OCI-M1 (cell line): ENCODE results near the gene PFN3.
A peak's percentile ranks its signal among the peaks of the same experiment; 100 is the strongest.
"Not testable (repeated sequence)": the region's sequence is repeated elsewhere in the genome, so short reads cannot be mapped to it uniquely, and the experiment has no call there.

Source experiments
- DNase-seq: peaks from one replicate; lab custom pipeline; 2025; lab: John Stamatoyannopoulos, UW

PFN3 gene

DNA sequence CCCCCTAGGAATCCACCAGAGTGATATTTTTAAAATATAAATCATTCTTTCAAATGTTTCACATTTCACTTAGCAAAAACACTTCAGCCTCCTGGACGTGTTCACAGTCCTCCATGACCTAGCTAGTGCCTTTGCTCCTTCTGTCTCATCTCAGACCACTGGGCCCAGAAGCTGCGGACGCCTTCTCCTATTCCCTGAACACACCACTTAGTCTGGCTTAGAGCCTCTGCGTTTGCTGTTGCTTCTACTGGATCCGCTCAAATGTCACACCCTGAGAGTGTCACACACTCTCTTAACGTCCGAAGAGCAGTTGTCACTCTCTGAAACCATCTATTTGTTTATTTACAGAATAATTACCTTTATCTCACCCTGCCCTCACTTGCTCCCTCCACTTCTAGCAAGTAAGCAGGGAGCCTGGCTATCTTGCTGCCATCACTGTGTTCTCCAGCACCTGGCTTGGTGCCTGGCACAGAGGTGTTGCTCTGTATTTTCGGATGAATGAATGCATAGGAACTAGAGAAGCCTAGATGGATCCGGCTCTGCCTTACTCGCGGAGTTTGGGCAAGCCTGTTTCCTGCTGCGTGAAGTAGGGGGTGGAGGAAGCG is 24.8 kb upstream of the PFN3 start:
- no peak for DNase-seq

DNA sequence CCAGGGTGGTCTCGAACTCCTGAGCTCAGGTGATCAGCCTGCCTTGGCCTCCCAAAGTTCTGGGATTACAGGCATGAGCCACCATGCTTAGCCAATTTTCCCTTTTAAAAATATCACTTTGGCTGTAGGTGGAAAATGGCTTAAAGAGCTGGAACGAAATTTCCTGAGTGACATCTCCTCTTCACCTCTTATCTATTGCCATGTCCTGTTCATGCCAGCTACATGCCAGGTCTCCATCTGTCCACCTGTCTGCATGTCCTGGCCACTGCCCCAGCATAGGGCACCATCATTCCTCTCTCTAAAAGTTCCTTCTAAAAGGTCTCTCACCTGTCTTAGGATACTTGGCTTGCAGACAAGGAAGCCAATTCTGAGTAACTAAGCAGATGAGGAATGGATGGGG is 23.2 kb upstream of the PFN3 start:
- DNase-seq, result no peak

DNA sequence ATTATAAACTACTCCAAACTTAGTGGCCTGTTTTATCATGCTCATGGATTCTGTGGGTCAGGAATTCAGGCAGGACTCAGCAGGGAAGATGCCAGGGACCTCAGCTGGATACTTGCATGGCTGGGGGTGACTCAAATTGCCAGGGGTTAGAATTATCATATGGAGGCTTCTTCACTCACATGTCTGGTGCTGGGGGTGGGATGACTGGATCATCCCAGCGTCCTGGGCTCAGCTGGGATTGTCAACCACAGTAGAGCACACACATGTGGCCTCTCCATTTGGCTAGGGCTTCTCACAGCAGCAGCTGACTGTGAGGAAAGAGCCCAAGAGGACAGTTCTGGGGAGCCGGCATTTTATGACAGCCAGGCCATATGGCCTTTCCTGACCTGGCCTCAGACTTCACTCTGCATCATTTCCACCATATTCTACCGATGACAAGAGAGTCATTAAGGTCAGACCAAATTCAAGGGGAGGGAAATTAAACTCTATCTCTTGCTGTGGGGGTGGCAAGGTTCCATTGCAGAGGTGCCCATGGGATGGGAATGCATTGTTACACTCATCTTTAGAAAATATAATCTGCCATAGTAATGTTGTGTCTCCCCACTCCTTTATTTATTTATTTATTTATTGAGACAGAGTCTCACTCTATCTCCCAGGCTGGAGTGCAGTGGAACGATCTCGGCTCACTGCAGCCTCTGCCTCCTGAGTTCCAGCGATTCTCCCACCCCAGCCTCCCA is 20.8 kb upstream of the PFN3 start:
- DNase-seq, result no peak

DNA sequence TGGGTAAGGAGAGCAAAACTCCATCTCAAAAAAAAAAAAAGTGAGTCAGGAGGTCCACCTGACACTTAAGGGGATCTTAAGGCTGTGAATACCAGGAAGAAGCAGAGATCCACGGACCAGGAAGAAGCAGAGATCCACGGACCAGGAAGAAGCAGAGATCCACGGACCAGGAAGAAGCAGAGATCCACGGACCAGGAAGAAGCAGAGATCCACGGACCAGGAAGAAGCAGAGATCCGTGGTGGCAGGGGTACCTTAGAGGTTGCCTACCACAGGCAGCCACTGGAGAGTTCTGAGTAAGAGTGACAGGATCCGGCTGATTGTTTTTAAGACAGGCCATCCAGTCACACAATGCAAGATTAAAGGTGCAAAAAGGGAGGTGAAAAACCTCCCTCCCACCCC is 20.0 kb upstream of the PFN3 start:
- DNase-seq, result not testable (repeated sequence)

DNA sequence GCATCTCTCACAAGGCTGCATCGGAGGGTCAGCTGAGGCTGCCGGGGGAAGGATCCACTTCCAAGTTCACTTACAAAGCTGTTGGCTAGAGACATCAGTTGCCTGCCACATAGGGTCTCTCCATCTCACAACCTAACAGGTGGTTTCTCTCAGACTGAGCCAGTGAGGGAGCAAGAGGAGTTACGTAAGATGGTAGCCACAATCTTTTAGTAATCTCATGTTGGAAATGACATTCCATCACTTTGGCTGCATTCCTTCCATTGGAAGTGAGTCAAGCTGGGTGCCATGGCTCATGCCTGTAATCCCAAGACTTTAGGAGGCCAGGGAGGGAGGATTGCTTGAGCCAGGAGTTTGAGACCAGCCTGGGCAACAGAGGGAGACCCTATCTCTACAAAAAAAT is 18.6 kb upstream of the PFN3 start:
- no peak for DNase-seq

DNA sequence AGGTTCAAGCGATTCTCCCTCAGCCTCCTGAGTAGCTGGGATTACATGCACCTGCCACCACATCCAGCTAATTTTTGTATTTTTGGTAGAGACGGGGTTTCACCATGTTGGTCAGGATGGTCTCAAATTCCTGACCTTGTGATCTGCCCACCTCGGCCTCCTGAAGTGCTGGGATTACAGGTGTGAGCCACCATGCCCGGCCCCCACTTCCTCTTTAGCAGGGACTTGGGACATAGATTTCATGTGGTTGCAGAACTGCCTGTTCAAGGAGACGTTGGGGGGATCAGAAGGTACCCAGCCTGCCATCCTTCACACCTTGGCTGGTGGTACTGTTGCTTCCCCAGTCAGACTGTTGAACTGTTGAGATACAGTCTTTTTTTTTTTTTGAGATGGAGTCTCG is 16.6 kb upstream of the PFN3 start:
- DNase-seq, result not testable (repeated sequence)

DNA sequence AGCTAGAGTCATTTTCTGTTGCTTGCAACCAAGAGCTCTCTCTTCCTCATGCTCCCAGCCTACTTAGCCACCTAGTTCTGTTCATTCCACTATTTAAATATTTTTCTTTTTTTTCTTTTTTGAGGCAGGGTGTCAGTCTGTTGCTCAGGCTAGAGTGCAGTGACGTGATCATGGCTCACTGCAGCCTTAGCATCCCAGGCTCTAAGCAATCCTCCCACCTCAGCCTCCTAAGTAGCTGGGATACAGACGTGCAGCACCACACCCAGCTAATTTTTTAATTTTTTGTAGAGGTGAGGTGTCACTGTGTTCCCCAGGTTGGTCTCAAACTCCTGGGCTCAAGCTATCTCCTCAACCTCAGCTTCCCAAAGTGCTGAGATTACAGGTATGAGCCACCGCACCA is 14.0 kb upstream of the PFN3 start:
- no peak for DNase-seq

DNA sequence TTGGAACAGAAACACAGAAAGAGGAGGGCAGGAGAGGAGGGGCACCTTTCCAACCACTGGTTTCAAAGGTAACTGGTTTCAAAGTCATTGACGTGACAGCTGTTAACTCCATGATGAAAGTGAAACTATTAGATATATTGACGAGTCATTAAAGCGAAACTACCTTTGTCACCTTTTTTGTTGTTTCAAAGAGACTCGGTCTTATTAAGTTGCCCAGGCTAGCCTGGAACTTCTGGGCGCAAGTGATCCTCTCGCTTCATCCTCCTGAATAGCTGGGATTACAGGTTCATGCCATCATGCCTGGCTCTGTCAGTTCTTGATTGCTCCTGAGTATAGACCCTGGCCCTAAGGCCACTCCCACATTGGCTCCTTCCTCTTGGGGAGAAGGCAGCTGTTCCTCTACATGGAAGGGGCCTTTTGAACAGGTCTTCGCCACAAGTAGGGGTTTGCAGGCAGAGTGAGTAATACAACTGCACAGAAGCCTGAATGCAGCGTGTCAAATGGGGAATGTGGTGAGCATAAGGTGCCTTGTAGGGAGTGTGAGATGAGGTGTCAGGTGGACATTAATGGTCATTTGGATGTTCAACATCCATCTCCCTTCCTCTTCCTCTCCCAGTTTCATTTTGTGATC is 12.3 kb upstream of the PFN3 start:
- no peak for DNase-seq

DNA sequence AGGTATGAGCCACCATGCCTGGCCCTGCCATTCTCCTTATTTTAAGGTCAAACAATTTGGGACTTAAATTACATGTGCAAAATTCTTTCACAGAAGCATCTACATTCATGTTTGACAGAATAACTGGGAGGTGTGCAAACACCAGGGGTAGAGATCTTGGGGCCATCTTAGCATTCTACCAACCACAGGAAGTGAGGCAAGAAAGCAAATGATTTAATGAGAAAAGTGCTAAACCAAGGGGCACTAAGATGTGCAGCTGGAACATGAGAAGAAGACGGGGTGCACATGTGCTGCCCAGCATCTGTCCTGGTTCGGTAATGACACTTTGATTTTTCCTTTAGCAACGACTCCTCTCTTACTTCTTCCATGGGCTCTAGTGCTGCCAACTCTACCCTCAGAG is 10.1 kb upstream of the PFN3 start:
- DNase-seq, result no peak

DNA sequence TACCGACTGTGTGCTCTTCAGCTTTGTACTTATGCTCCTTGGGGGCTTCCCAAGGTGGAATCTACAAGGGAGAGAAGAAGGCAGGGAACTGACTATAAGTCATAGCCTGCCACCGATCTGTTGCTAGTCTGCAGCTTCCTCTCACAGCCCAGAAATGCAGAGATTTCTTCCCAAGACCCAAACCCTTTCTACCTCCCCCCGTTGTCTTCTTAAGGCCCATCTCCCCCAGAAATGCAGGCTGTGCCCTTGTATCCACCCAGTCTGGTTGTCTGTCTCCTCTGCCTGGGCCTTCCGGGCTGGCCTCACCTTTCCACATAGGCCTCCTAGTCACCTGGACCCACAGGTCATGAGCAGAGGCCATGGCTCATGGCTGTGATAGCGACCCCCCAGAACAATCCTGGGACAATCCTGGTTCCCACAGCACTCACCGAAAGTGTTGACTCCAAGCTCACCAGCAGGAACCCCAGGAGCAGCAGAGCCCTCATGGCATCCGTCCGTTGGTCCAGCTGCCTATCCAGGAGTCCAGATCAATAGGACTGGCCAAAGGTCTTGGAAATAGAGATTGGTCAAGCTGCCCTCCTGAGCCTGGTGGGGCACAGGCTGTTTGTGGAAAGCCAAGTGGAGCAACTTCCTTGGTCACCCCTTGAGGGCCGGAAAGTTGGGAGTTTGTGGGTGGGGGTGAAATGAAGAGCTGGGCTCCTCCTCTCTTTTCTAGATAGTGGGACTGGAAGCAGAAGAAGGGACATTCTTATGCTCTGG is 8.8 kb upstream of the PFN3 start, which contains the start of gene F12:
F12 (minus strand) TSS at position 522 of the 759 bp plus-strand sequence; CDS start at position 485, 37 bp downstream.
- no peak for DNase-seq

DNA sequence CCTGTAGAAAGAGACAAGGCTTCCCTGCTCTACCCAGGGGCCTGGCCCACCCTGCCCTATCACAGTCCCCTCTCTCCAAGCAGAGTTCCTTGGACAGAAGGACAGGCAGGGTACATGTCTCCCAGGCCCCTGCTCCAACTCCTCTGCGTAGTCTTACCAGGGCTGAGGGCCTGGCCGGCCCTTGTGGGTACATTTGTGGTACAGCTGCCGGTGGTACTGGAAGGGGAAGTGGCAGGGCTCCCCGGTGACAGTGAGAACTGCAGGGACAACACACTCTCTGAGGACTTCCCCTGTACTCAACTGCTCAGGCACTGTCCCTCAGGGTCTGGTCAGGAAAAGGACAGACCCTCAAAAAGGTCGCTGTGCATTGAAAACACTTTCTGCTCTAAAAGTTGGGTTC is 5.3 kb upstream of the PFN3 start:
- DNase-seq, result no peak

DNA sequence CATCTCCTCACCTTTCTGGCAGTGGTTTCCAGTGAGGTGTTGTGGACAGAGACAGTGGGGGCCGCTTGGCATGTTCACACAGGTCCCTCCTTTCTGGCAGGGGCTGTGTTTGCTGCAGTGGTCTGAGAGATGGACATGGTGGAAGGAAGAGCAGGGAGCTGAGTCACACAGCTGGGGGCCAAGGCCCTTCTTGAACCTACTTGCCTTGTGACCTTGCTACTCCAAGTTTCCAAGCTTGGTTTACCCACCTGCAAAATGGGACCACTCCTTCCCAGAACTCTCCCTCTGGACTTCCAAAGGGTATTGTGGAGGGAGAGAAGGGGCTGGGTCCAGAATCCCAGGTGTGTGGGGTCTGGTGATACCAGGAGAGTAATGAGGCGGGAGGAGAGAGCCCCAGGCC is 4.9 kb upstream of the PFN3 start:
- no peak for DNase-seq

DNA sequence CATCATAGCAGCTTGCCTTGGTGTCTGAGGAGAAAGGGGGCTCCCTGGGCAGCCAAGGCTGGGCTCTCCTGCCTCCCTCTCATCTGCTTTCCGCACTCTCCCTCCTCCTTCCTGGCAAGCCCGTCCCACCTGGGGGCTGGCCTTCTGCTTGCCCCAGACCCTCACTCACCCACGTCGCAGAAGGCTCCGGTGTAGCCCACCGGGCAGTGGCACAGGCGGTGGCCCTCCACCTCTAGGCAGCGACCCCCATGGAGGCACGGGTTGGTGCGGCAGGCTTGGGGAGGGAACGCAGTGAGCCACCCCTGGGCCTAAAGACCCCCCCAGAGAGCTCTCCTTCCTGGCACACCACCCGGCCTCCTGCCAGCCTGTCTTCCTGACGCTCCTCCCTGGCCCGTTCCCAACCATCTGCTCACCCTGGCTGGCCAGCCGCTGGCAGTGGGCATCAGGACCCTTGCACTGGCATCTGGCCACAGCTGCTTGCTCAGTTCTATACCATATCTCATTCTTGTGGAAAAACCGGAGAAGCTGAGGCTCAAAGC is 4.2 kb upstream of the PFN3 start:
- DNase-seq, result no peak

DNA sequence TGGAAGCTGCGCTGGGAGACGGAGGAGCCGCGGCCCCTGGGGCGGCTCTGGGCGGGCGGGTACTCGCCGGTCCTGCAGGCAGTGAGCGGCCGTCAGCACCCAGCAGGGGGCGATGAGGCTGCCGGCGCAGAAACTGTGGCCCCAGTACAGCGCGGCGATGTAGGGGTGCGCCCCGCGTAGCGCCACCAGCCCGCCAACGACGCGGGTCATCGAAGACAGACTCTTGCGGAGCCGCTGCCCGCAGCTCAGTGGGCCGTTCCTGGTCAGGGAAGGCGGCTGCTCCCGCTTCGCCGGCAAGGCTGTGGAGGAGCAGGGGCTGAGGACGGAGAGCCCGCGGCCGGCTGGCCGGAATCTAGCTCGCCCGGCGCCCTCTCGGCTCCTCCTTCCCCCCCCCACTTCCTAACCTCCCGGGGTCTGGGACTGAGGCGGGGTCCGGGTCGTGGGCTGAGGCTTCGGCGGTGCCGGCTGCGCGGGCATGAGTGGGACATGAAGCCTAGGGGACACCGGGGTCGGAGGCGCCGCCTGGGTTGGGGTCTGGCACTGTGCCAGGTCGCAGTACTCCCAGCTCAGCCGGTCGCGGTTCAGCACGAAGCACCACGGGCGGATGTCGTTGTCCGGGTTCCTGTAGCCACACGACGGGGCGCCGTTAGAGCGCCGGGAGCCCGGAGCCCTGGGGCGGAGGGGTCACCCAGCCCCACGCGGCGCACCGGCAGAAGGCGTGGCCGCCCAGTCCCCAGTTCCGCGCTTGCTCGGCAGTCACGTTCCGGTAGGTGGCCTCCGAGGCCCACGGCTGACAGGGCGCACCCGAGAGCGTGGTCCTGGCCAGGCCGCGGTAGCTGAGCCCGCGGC is 3.6 kb upstream of the PFN3 start:
- peak; percentile 91 for DNase-seq

DNA sequence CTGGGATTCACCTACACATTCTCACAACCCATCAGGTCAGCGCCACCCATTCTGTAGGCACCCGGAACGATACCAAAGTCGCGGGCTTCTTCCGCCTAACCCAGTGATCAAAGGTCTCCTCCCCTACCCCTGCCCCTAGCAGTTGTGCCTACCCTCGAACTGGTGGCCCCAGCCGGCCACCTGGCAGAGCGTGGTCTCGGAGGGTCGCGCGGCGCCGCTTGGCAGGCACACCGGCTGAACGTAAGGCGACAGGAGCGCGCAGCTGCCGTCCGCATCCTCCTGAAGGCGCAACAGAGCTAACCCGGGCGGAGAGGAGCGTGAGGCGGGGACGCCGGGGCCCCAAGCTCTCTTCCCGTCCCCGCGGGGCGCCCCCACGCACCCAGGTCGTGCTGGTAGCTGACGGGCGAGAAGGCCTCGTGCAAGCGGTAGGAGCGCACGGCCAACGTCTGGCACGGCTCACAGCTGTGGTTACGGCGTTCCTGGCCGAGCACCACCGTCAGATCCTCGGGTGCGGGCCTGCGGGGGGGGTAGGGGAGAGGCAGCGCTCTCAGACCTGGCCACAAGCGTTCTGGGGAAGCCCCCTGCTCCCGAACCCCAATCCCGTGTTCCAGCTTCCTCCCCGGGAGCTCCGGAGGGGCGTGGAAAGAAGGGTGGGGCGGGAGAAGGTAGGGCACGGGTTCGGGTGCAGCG is 2.8 kb upstream of the PFN3 start:
- peak; percentile 64 for DNase-seq

DNA sequence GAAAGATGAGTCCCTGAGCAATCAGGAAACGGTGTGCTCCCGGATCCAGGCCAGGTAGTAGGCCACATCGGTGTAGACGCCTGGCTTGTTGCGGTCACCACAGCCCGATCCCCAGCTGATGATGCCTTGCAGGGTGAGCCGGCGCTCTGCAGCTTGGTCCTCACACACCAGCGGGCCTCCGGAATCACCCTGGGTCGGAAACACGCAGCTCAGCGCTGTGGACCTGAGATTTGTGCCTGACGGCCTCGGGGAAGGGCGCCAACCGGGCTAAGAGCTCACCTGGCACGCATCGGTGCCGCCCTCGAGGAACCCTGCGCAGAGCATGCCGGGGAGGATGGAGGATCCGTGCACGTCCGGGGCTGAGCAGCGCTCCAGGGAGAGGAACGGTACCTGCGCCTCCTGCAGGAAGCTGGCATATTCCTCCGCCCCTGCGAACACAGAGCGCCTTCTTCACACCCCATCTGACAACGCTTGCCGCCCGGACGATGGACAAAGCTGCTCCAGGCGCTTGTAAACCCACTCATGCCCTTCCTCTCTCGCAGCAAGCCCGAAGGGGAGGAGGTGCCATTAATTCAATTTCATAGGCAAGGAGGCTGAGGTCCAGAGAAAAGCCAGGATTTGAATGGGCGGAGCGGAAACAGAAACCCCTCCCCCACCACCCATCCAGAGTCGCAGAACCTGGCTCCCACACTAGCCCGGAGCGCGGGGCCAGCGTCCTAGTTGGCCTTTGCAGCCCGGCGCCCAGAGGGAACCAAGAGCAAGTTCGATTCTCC is 2.0 kb upstream of the PFN3 start:
- DNase-seq, result no peak

DNA sequence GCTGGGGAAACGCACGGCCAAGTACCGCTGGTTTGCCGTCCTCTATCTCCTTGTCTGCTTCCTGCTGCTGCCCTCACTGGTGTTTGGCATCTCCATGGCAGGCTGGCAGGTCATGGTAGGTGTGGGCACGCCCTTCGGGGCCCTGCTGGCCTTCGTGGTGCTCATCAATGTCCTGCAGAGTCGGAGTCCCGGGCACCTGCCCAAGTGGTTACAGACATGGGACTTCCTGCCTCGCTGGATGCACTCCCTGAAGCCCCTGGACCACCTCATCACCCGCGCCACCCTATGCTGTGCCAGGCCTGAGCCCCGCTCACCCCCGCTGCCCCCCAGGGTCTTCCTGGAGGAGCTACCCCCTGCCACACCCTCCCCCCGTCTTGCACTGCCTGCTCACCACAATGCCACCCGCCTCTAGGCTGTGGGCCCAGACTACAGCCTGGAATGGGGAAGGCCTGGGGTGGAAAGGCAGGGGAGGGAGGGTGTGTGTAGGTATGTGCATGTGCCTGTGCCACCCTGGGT is 2.5 kb downstream of the PFN3 start:
- DNase-seq, result no peak

DNA sequence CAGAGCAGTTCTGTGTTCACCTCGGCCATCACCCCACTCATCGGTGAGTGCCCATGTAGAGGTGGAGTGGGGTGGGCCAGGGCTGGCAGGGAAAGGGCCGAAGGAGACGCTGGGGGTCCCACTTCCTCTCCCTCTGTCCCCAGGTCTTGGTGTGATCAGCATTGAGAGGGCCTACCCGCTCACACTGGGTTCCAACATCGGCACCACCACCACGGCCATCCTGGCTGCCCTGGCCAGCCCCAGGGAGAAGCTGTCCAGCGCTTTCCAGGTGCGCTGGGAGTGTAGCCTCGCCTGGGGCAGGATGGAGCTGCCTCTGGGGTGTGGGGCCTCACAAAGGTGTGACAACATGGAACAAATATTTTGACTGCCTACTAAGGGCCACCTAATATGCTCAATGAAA is 3.7 kb downstream of the PFN3 start:
- no peak for DNase-seq

DNA sequence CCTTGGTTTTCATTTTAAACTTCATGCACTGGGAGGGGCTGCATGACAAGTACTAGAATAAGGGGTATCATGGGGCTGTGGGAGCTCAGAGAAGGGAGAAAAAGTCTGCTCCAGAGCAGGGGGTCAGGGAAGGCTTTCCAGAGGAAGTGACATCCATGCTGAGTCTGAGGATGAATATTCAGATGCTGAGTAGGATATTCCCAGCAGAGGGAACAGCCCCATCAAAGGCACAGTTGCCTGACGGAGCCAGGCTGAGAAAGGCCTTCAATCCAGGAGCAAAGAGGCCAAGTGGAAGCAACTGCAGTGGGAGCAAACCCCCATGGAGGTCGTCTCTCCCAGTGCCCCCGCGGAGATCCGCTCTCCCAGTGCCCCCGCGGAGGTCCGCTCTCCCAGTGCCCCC is 4.4 kb downstream of the PFN3 start:
- DNase-seq, result no peak

DNA sequence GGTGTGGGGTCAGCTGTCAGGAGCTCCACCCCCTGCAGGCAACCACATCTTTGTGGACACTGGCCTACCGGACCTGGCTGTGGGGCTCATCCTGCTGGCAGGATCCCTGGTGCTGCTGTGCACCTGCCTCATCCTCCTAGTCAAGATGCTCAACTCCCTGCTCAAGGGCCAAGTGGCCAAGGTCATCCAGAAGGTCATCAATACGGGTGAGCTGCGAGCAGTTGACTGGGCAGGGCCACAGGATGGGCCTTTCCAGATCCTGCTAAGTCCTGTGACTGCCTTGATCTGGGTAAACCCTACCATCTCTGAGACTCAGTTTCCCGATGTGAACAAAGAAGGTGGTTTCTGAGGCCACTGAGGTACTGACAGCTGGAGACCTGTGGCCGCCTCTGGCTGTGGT is 6.5 kb downstream of the PFN3 start:
- DNase-seq, result no peak
